ENCODE results near the gene MPDZ.

The MPDZ gene

DNA sequence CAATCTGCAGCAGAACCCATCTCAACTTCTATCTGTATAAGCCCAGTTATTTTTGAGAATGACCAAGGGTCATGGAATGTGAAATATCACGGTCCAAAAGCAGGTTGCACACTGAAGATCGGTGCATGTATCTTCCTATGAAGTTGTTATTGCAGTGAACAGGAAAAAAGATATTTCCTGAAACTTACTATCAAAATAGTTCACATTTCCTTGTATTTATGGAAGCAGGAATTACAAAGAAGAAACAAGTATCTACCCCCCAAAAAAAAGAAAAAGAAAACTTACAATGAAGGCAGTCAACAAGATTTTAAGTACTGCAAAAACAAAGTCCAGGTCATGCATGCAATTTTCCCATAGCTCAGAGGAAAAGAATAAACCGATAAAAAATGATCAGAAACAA is 70.0 kb downstream of the MPDZ start:
- ChIA-PET CTCF (no interaction called here), POLR2A (no interaction called here)
- no peak for DNase-seq (ENCODE audit: extremely low spot score)
- TF ChIP-seq, protein P1, sequence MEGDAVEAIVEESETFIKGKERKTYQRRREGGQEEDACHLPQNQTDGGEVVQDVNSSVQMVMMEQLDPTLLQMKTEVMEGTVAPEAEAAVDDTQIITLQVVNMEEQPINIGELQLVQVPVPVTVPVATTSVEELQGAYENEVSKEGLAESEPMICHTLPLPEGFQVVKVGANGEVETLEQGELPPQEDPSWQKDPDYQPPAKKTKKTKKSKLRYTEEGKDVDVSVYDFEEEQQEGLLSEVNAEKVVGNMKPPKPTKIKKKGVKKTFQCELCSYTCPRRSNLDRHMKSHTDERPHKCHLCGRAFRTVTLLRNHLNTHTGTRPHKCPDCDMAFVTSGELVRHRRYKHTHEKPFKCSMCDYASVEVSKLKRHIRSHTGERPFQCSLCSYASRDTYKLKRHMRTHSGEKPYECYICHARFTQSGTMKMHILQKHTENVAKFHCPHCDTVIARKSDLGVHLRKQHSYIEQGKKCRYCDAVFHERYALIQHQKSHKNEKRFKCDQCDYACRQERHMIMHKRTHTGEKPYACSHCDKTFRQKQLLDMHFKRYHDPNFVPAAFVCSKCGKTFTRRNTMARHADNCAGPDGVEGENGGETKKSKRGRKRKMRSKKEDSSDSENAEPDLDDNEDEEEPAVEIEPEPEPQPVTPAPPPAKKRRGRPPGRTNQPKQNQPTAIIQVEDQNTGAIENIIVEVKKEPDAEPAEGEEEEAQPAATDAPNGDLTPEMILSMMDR (IDR thresholded peaks at IDR 0.05; ENCODE audit: control extremely low read depth, extremely low read depth, low read depth, missing control alignments): no peak

DNA sequence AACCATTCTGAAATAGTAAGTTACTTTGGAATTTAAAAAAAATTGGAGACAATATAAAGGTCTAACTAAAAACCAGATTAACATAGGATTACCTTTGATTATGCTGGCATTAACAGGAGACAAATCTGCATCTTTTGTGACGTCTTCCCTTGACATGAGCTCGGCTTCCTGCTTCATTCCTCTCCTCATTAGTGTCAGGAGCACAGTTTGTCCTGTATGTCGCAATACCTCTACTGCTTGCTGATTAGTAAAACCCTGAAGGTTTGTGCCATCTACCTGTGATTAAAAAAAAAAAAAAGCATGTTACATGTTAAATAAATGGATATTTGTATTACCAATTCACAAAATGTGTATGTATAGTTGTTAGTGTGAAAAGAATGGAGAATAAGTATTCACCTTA is 73.7 kb downstream of the MPDZ start:
- no peak for DNase-seq (ENCODE audit: extremely low spot score)
- CTCF ChIA-PET: no interaction called here
- POLR2A ChIA-PET: no interaction called here
- TF ChIP-seq, protein P1 (IDR thresholded peaks at IDR 0.05; ENCODE audit: control extremely low read depth, extremely low read depth, low read depth, missing control alignments): no peak

DNA sequence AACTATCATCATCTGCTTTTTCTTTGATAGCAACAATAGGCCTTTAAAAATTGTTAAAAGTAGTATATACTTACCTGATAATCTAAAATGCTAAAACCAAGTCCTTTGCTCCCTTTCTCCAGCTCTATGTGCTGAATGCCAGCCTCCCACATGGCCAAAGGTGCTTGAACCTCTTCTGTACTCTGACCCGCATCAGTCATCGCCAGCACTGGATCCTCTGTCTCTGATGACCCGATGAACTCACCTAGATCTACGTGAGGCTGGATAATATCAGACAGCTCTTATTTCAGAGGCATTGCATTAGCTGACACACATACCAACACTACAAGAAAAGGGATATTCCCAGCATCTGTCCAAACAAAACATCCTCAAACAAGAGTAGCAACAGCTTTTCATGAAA is 89.5 kb downstream of the MPDZ start:
- ChIA-PET POLR2A (no interaction called here), CTCF (interaction anchor here (1.2 kb wide), 1 partner anchor 123 kb away, joined by 3 read pairs; no protein-coding TSS in a partner anchor)
- TF ChIP-seq, protein P1 (IDR thresholded peaks at IDR 0.05; ENCODE audit: control extremely low read depth, extremely low read depth, low read depth, missing control alignments): no peak
- DNase-seq (ENCODE audit: extremely low spot score): no peak

DNA sequence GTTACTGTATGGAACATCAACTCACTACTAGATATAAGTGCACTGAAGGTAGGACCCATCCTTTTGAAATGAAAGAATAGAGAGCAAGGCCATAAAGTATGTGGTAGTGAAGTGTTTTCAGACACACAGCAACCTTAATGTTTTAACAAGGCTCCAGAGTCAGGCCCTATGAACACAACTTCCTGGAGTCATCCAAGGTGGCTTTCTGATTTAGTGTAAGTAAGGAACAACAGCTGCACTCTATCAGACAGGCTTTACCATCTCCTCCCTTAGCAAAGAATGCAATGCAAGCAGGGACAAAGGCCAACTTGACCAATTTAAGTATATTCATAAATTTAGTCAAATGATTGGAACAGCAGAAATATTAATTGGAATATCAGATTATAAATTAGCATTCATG is 90.1 kb downstream of the MPDZ start:
- TF ChIP-seq, protein P1 (IDR thresholded peaks at IDR 0.05; ENCODE audit: control extremely low read depth, extremely low read depth, low read depth, missing control alignments): no peak
- ChIA-PET CTCF (no interaction called here), POLR2A (no interaction called here)
- no peak for DNase-seq (ENCODE audit: extremely low spot score)

DNA sequence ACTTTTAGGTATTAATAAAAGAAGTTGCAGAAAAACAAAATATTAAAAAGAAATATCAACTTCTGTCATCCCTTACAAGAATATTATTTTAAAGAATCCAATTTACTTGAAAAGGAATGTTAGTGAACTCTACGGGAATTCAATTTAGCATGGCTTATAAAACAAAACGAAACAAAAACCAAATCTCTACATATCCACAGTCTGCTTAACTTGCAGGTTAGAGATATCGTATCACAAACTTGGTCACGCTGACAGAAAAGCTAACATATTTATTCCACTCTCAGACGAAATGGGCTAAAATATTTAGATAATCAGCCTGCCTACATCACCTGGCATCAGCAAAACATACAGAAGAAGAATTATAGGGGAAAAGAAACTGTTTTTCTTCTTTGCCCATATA is 92.7 kb downstream of the MPDZ start:
- ChIA-PET POLR2A (no interaction called here), CTCF (no interaction called here)
- no peak for DNase-seq (ENCODE audit: extremely low spot score)
- TF ChIP-seq, protein P1 (IDR thresholded peaks at IDR 0.05; ENCODE audit: control extremely low read depth, extremely low read depth, low read depth, missing control alignments): no peak

DNA sequence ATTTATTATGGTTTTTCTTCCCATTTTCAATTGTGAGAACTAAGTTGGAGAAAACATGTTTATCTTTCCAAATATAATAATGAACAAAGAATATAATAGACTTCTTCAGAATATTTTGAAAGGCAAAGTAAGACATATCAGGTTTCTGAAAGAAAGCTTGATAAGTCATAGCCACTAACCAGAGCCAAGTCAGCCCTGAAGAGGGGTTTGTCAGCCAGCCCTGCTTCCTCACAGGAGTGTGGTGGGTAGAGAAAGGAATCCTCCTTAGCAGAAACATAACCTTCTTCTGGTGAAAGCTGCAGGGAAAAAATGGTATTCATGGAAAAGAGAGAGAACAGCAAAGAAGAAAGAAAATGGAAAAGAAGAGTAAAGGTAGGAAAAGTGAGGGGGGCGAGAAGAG is 93.4 kb downstream of the MPDZ start:
- TF ChIP-seq, protein P1 (IDR thresholded peaks at IDR 0.05; ENCODE audit: control extremely low read depth, extremely low read depth, low read depth, missing control alignments): no peak
- CTCF ChIA-PET: no interaction called here
- POLR2A ChIA-PET: no interaction called here
- no peak for DNase-seq (ENCODE audit: extremely low spot score)

DNA sequence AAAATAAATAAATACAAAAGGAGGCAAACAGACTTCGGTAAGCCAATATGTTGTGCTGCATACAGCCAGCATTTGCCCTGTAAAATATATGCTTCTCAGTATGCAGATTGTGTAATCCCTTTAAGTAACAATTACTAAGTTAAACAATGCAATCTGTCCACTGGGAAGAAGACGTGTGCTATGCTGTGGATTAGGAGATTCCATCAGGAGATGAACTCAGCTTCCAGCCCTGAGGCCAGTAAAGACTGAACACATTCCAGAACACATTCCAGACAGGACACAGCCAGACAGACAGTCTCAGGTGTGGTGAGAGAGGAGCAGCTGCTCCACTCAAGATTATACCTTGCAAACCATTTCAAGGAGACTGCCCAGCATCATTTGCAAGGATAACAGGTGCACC is 97.8 kb downstream of the MPDZ start:
- TF ChIP-seq, protein P1 (IDR thresholded peaks at IDR 0.05; ENCODE audit: control extremely low read depth, extremely low read depth, low read depth, missing control alignments): no peak
- DNase-seq (ENCODE audit: extremely low spot score): no peak
- POLR2A ChIA-PET: no interaction called here
- CTCF ChIA-PET: no interaction called here

Measured in GM10248 (cell line).